ENCODE results near the gene NFATC2. TPM values are rescaled to one million over a fixed set of nuclear protein-coding genes. Genes with fewer than 3 reads are reported as not detected.

NFATC2 gene
- total and polyA plus RNA-seq, 2 of the 8 experiments (the other 6 are each of a cell fraction or from before 2014, with no cell fraction given), result 0.27 to 0.91 TPM

- Histone ChIP-seq H2BK120ac (replicated peaks; ENCODE audit: low read depth, low read length) (no peak overlapping the region), H2BK20ac (ENCODE audit: low read length) (no peak overlapping the region), H2BK5ac (ENCODE audit: low read depth, low read length) (no peak overlapping the region), H3K18ac (ENCODE audit: extremely low read depth, low read length) (no peak overlapping the region), H2BK15ac (ENCODE audit: low read length) (no peak overlapping the region), H4K8ac (ENCODE audit: extremely low read depth, insufficient read depth, low read length) (no peak overlapping the region), H3K9me3 (ENCODE audit: insufficient read depth in 2 of 2, low read depth in 1 of 2, low read length in 1 of 2) (no peaks in the 10 kb centered on the region), H3K36me3 (ENCODE audit: control insufficient read depth in 2 of 4, insufficient read depth in 4 of 4, low read length in 3 of 4) (no peaks in the 10 kb centered on the region), H3K4me2 (ENCODE audit: insufficient read depth in 1 of 2, low read depth in 2 of 2, low read length in 2 of 2) (no peak overlapping the region), H3K79me2 (ENCODE audit: control insufficient read depth in 1 of 2, insufficient read depth in 2 of 2, low read length in 2 of 2) (no peaks in the 10 kb centered on the region), H3K4me1 (replicated peaks in 1 of 4; ENCODE audit: control insufficient read depth in 3 of 4, insufficient read depth in 4 of 4, low read length in 3 of 4) (no peaks in the 10 kb centered on the region), H3K79me1 (ENCODE audit: low read depth, low read length) (no peaks in the 10 kb centered on the region), H3K27me3 (replicated peaks in 1 of 4; ENCODE audit: control insufficient read depth in 3 of 4, extremely low read depth in 1 of 4, insufficient read depth in 3 of 4, low read length in 3 of 4) (no peaks in the 10 kb centered on the region), H4K91ac (replicated peaks; ENCODE audit: insufficient read length, low read length) (no peak overlapping the region), H3K27ac (ENCODE audit: low read depth, low read length) (no peak overlapping the region), H3K23me2 (ENCODE audit: low read depth, low read length) (no peaks in the 10 kb centered on the region), H4K20me1 (replicated peaks in 1 of 2; ENCODE audit: control insufficient read depth in 1 of 2, insufficient read depth in 2 of 2, low read length in 2 of 2) (no peaks in the 10 kb centered on the region), H3K9ac (replicated peaks in 1 of 4; ENCODE audit: extremely low read depth in 1 of 4, low read depth in 3 of 4, low read length in 3 of 4) (no peak overlapping the region), H3K4ac (replicated peaks; ENCODE audit: insufficient read length, low read depth, low read length) (no peak overlapping the region), H3K14ac (ENCODE audit: insufficient read length) (no peak overlapping the region), H2AK5ac (ENCODE audit: low read depth, low read length) (no peak overlapping the region), H3K4me3 (ENCODE audit: extremely low read depth in 1 of 4, insufficient read depth in 2 of 4, low read depth in 3 of 4, low read length in 4 of 4) (no peak overlapping the region), H2AFZ (ENCODE audit: low read length) (no peak overlapping the region), H2BK12ac (ENCODE audit: low read depth, low read length) (no peak overlapping the region), H3K23ac (ENCODE audit: insufficient read length) (no peak overlapping the region), H3K56ac (replicated peaks; ENCODE audit: insufficient read length, low read depth, low read length) (no peak overlapping the region), H4K5ac (ENCODE audit: insufficient read length, low read depth, low read length) (no peak overlapping the region)
- TF ChIP-seq SIRT6 (IDR thresholded peaks at IDR 0.05; ENCODE audit: low read length) (no peak), TAF1 (IDR thresholded peaks at IDR 0.05; ENCODE audit: low read depth, low read length) (no peak), CTCF (IDR thresholded peaks at IDR 0.05; ENCODE audit: control extremely low read depth in 1 of 3, insufficient read depth in 1 of 3, low read depth in 1 of 3, low read length in 3 of 3) (no peak), POLR2A (IDR thresholded peaks at IDR 0.05; ENCODE audit: control extremely low read depth in 1 of 2, low read depth in 2 of 2, low read length in 2 of 2) (no peak), CREB1 (IDR thresholded peaks at IDR 0.05) (no peak), BACH1 (IDR thresholded peaks at IDR 0.05; ENCODE audit: low read length) (no peak), SIX5 (IDR thresholded peaks at IDR 0.05; ENCODE audit: low read depth, low read length) (no peak), CBX5 (IDR thresholded peaks at IDR 0.05; ENCODE audit: low read depth, low read length) (no peak), SRF (IDR thresholded peaks at IDR 0.05; ENCODE audit: low read depth, low read length) (no peak)
- WGBS, 2 experiments (ENCODE audit: extremely low coverage in 1 of 2, insufficient coverage in 1 of 2, insufficient read length in 1 of 2, insufficient replicate concordance in 2 of 2, low coverage in 1 of 2, low lambda C conversion rate in 2 of 2, missing lambda C conversion rate in 1 of 2), result 86% methylated on average over 11 of the region's 11 CpGs; no CpG with 5 or more reads in 1 of the 2 experiments
- no peak for FAIRE-seq
- ChIA-PET CTCF (ENCODE audit: partially characterized antibody) (interaction anchor here (0.7 kb wide), 1 partner anchor 19 kb away, joined by 3 read pairs; no protein-coding TSS in a partner anchor), POLR2A (ENCODE audit: partially characterized antibody) (no interaction called here)
- no peak for DNase-seq (ENCODE audit: low read depth in 1 of 2, low spot score in 2 of 2)
Measured at GRCh38 chr20:51531141-51531710, 11.3 kb downstream of the NFATC2 start.
